Type B pancreatic cell (in vitro differentiated cells): ENCODE measurements around the gene DHX36. TPM values are rescaled to one million over a fixed set of nuclear protein-coding genes. Genes with fewer than 3 reads are reported as not detected.

ENCODE experiments used
- DNase-seq: peaks from one replicate; pipeline ENCODE4 v3.0.0; 2021; ENCODE audit warnings: mixed read lengths; ENCODE audit not compliant: unreplicated experiment; ENCODE audit errors: extremely low spot score
- H3K27ac Mint-ChIP-seq: 2 replicates; pipeline ENCODE4 v1.8.0; 2021; ENCODE audit warnings: mild to moderate bottlenecking, mixed read lengths
- H3K27me3 Mint-ChIP-seq: 2 replicates; pipeline ENCODE4 v1.8.0; 2021; ENCODE audit warnings: mixed read lengths
- H3K36me3 Mint-ChIP-seq: 2 replicates; pipeline ENCODE4 v1.8.0; 2021; ENCODE audit warnings: mixed read lengths
- H3K4me1 Mint-ChIP-seq: one replicate; pipeline ENCODE4 v1.8.0; 2021; ENCODE audit warnings: mixed read lengths; ENCODE audit not compliant: unreplicated experiment
- H3K4me3 Mint-ChIP-seq: 2 replicates; pipeline ENCODE4 v1.8.0; 2021; ENCODE audit warnings: mild to moderate bottlenecking, mixed read lengths
- H3K9me3 Mint-ChIP-seq: 2 replicates; pipeline ENCODE4 v1.8.0; 2021; ENCODE audit warnings: mixed read lengths
- CTCF ChIP-seq: fragments of 200-600 bp; sonication (generic); conservative IDR thresholded peaks from 2 replicates; pipeline ENCODE4 v1.5.0; 2021; ENCODE audit warnings: antibody characterized with exemption, mild to moderate bottlenecking
- total RNA-seq: library from RNA; stranded (reverse); gene quantifications from 2 replicates; pipeline ENCODE4 v1.2.1, GENCODE V29; 2021; ENCODE audit warnings: low replicate concordance

DHX36 gene
- total RNA-seq, 1 donor from 2014 or later = 85.6 TPM

GRCh38 chr3:154247806-154248415 lies 76.4 kb downstream of the DHX36 start:
- Mint-ChIP-seq H3K36me3 (peaks cover 32% of the 10 kb centered on the region), H3K4me1 (peaks cover 2% of the 10 kb centered on the region), H3K4me3 (no peak overlapping the region), H3K9me3 (no peaks in the 10 kb centered on the region), H3K27ac (no peak overlapping the region), H3K27me3 (no peaks in the 10 kb centered on the region)
- TF ChIP-seq CTCF = no peak
- DNase-seq = no peak

- Mint-ChIP-seq H3K4me3 (no peak overlapping the region), H3K4me1 (no peaks in the 10 kb centered on the region), H3K36me3 (peaks cover 37% of the 10 kb centered on the region), H3K27ac (no peak overlapping the region), H3K9me3 (no peaks in the 10 kb centered on the region), H3K27me3 (no peaks in the 10 kb centered on the region)
- no peak for DNase-seq
- no peak for TF ChIP-seq CTCF
These were observed 79.6 kb downstream of the DHX36 start for GRCh38 chr3:154244644-154245043.

GRCh38 chr3:154243353-154243752 lies 80.9 kb downstream of the DHX36 start:
- TF ChIP-seq CTCF = no peak
- Mint-ChIP-seq H3K4me3 (no peak overlapping the region), H3K9me3 (no peaks in the 10 kb centered on the region), H3K27ac (no peak overlapping the region), H3K4me1 (no peaks in the 10 kb centered on the region), H3K36me3 (peaks cover 44% of the 10 kb centered on the region), H3K27me3 (no peaks in the 10 kb centered on the region)
- no peak for DNase-seq

- H3K27ac Mint-ChIP-seq = no peak overlapping the region
- no peaks in the 10 kb centered on the region for H3K27me3 Mint-ChIP-seq
- no peak overlapping the region for H3K4me3 Mint-ChIP-seq
- no peaks in the 10 kb centered on the region for H3K4me1 Mint-ChIP-seq
- no peak for TF ChIP-seq CTCF
- H3K36me3 Mint-ChIP-seq = peaks cover 49% of the 10 kb centered on the region
- DNase-seq = no peak
- H3K9me3 Mint-ChIP-seq = no peaks in the 10 kb centered on the region
These were observed 81.5 kb downstream of the DHX36 start for GRCh38 chr3:154242766-154243165.

- DNase-seq = no peak
- H3K27ac Mint-ChIP-seq = no peak overlapping the region
- peaks cover 45% of the 10 kb centered on the region for H3K36me3 Mint-ChIP-seq
- no peak overlapping the region for H3K4me3 Mint-ChIP-seq
- H3K4me1 Mint-ChIP-seq = no peaks in the 10 kb centered on the region
- H3K27me3 Mint-ChIP-seq = no peaks in the 10 kb centered on the region
- no peak for TF ChIP-seq CTCF
- no peaks in the 10 kb centered on the region for H3K9me3 Mint-ChIP-seq
These were observed 82.8 kb downstream of the DHX36 start for GRCh38 chr3:154241496-154241895.

GRCh38 chr3:154240235-154240634 lies 84.1 kb downstream of the DHX36 start:
- peaks cover 37% of the 10 kb centered on the region for H3K36me3 Mint-ChIP-seq
- H3K4me3 Mint-ChIP-seq = no peak overlapping the region
- DNase-seq = no peak
- no peaks in the 10 kb centered on the region for H3K9me3 Mint-ChIP-seq
- no peaks in the 10 kb centered on the region for H3K4me1 Mint-ChIP-seq
- no peak overlapping the region for H3K27ac Mint-ChIP-seq
- H3K27me3 Mint-ChIP-seq = no peaks in the 10 kb centered on the region
- TF ChIP-seq CTCF = no peak
